HG02870 (cell line): ENCODE data around the gene NOSTRIN.
"Not testable (repeated sequence)": the region's sequence is repeated elsewhere in the genome, so short reads cannot be mapped to it uniquely, and the experiment has no call there.

ENCODE experiments used
- ATAC-seq: cut with Tn5 transposase; IDR thresholded peaks from one replicate; pipeline ENCODE4 v1.9.1; 2021; ENCODE audit warnings: mild to moderate bottlenecking, moderate library complexity; ENCODE audit not compliant: unreplicated experiment

NOSTRIN gene

DNA sequence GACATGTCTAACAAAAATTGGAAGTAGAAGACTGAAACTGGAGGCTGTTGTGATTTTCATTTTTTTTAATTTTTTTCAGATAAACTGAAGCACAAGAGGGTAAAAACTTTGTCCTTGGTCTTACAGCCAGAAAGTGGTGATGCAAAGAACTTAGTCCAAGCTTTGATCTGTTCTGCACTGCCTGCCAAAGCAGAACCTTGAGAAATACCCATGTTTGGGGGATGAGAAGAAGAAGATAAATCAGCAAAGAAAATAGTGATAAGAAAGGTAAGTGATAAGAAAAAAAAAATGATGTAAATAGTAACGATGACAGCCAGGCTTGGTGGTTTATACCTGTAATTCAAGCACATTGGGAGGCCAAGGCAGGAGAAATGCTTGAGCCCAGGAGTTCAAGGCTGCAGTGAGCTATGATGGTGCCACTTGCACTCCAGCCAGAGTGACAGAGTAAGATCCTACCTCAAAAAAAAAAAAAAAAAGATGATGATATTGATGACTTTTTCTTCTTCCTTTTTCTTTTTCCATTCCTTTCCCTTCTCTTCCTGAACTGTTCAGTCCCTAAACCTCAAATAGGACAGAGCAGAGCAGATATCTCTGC, 14.6 kb upstream of the NOSTRIN start:
- no peak for ATAC-seq

DNA sequence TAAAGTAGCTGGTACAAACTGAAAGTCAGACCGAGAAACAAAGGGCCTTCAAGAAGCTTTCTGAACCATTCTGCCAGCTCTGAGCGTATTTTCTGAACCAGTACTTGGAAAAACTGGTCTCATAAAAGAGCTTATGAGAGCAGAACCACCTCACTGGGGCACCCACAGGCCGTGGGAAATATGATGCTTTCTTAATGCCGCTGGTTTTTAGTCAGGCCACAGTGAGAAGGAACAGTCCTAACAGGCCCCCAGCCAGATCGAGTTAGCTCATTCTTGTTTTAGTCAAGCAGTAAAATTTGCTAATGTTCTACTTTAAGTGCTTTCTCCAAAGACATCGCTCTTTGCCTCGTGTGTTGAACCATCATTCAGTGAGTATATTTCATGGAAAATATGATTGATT, 12.7 kb upstream of the NOSTRIN start:
- no peak for ATAC-seq

DNA sequence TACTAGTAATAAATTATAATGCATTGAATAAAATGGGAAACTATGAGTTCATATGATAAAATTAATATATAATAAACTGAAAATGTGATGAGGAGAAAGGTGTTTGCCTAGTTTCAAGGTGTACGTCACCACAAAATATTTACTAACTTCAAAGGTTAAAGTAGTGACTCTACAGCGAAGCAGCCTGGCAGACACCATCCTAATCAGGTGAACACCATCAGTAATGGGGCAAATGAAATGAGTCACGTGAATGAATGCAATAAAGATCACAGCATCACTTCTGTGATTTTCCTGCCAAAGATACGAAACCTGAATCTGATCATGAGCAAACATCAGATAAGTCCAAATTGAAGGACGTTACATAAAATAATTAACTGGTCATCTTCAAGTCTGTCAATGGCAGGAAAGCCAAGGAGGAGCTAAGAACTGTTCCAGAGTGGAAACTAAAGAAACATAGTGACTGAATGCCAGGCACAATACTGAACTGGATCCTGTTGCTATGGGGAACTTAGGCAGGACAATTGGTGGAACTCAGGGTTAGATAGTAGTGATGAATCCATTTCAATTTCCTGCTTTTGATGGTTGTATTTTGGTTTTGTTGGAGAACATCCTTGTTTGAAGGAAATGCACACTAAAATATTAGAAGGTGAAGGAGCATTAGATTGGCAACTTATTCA, 12.1 kb upstream of the NOSTRIN start:
- ATAC-seq = no peak

DNA sequence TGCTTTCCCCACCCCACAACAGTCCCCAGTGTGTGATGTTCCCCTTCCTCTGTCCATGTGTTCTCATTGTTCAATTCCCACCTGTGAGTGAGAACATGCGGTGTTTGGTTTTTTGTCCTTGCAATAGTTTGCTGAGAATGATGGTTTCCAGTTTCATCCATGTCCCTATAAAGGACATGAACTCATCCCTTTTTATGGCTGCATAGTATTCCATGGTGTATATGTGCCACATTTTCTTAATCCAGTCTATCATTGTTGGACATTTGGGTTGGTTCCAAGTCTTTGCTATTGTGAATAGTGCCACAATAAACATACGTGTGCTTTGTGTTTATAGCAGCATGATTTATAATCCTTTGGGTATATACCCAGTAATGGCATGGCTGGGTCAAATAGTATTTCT, 11.3 kb upstream of the NOSTRIN start:
- not testable (repeated sequence) for ATAC-seq

DNA sequence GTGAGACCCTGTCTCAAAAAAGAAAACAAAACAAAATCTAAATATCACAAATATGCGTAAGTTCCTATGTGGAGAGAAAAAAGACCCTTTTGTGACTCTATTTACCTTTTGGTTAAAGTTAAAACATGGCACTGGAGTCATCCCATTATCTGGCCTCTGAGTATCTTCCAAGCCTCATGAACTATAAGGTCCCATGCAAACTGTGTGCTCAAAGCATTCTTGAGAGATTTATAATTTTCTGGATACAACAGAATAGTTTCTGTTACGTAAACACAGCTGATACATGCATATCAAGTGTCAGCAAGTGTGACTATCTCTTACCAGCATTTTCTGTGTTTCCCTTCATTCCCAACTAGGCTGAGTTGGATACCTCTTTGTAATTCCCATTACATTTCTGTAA, 8.8 kb upstream of the NOSTRIN start:
- ATAC-seq = no peak

DNA sequence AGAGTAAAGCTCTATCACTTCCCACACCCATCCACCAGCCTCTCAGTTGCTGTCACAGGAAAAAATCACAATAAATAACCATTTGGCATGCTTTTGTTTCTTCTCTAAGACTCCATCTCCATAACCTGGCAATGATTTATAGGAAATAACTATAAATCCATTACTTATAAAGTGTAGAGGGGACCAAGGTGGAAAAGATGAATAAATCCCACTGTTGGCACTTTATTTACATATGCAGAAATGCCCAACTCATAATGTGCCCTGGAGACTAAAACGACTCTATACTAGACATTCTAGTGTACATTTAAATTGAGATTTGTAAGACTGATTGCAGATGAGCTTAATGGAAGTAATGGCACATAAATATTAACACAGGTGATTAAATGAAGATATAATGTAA, 7.5 kb upstream of the NOSTRIN start:
- ATAC-seq = no peak

DNA sequence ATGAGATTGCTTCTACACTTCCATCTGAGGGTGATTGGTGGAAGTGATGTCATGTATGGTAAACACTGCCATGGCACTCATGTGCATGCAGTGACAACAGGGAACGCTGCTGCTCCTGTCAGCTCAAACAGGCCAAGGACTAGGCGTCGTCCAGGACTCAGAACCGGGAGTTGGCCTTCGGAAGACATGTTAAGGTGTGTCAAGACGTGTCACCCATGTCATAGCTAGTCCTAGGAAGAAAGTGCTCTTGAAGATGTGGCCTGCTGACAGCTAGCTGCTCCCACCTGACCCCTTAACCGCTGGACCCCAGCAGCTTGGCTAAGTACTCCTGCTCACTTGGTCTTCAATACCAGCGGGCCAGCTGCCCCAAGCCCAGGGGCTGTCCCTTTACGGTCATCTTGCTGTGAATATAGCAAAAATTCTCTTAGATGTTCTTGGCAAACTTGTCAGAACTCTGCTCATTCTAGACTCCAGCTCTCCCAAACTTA, 6.3 kb upstream of the NOSTRIN start:
- ATAC-seq = no peak

DNA sequence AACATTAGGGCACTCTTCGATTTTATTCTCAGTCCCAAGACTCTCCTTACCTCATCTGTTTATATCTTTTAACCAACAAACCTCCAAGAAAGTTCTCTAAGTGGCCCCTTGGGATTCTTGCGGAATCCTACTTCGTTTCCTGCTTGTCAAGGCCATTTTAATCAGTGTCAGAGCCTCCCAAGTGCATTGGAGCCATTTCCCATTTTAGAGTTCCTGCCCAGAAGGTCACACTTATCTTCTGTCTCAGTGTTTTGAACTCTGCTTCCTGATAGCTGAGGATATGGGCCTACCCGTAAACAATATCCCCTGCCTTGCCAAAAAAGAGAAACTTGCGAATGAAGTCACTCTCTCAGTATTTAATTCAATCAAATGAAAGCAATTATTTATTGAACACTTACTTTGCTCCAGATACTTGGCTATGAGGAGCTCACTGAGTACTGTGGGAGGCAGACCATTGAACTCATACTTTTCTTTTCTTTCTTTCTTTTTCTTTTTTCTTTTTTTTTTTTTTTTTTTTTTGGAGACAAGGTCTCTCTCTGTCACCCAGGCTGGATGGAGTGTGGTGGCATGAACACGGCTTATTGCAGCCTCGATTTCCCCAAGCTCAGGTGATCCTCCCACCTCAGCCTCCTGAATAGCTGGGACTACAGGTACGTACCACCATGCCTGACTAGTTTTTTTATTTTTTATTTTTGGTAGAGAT, 5.7 kb upstream of the NOSTRIN start:
- no peak for ATAC-seq

DNA sequence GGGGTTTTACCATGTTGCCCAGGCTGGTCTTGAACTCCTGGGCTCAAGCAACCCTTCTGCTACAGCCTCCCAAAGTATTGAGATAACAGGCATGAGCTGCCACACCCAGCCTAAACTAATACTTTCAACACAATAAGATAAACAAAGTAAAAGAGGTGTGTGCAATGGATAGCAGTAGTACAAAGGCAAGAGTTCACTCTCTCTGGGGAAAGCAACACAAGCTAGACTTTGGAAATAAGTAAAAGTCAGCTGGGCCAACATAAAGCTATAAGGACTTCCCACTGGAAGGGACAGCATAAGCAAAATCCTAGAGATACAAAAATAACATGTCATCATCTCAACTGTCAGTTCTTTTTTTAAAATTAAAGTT, 5.2 kb upstream of the NOSTRIN start:
- ATAC-seq = no peak

DNA sequence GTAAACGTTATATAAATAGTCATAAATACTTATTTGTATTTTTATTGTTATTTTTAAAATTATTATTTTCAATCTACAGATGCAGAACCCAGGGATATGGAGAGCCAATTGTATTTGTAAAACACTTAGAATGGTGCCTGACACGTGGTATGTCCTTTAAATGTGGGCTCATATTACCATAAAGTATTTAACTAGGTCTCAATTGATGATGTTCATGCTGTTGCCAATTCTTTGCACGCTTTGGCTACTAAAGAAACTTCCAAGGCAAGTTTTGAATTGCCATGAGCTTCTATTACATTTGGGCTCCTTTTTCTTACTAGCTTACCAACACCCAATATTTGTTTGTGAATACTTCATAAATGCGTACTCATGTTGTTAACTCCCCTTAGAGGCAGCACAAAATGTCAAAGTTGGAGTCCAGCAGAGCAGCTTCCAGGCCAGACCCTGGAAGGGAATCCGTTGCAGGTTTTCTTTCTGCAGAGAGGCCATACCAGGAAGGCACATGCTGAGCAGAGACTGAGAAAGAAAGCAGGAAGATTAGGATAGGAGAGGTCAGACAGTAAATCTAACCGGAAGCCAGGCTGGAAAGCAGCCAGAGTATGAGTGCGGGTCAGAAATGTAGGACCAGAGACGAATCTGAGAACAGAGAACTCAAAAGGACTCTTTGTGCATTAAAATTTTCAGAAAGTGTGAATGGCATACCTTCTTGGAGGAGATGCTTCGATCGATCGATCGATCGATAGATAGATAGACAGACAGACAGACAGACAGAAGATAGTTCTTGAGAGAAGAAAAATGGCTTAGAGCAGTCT, 4.2 kb upstream of the NOSTRIN start:
- no peak for ATAC-seq

DNA sequence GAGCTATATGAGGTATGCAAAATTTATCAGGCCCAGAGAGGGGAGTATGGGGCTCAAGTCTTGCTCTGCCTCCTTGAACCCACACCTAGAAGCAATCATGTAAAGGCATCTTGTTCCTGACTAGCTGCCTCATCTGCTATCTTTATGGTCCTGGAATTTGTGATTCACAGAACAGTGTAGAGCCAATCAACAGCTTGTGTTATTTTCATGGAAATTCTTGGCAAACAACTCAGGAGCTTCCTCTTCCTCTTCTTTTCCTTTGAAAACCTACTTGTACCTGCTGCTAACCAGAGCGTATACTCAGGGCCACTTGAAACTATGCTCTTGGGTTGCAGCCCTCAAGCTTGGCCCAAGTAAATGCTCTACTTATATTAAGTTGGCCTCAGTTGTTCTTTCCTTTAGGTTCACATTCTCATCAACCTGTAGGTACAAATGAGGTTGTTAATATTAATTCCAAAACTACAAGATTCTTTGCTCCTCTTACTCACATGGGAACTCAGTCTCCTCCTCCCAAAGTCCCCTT, 3.5 kb upstream of the NOSTRIN start:
- ATAC-seq = no peak

DNA sequence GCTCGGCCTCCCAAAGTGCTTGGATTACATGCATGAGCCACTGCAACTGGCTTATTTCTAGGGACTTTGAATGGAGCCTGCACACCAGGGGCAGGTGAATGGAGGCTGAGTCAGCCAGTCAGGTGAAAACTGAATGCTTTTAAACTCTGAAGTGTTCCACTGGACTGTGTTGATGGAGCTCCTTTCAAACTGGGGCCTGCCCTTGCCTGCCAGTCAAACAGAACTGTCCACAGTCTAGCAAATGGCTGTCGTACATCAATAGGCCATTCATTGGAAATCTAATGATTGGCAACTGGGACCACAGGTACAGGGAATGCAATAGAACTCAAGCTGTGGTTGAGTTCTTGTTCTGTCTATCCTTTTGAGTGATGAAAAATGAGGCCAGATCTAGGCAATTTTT, 966 bp upstream of the NOSTRIN start:
- no peak for ATAC-seq

DNA sequence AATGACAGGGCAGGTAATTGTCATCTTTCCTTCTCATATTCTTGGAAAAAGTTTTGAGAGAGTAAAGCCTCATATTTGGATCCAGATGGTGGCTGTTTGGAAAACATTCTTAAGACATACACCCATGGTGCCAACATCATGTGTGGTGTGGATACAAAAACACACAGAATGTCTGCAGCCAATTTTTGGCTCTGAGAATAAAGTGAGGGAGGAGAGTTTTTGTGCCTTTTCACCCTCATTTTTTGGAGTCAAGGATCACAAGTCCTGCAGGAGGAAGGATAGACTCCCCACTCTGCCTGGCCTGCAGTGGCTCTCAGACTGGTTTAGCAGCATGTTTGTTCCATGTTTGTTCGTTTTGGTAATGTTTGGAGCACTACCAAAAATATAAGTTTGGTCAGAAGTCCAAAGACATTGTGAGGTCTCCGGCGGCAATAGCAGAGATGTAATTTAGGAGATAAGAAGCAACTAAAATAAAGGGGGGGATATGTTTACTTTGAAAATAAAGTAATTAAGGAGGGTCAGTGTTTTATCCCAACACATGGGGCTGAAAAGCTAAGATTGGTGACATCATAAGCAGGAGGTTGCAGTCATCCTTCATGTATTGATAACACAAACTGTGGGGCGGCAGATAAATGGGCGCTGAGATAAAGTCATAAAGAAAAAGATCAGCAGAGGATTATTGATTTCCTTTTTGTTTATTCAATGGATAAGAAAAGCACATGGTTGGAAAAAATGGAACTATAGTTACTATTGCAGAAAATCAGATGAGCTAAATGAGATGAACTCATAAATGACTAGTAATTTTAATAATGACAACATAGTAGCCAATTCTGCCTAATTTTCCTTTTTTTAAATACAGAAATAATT, 655 bp downstream of the NOSTRIN start:
- ATAC-seq = no peak

DNA sequence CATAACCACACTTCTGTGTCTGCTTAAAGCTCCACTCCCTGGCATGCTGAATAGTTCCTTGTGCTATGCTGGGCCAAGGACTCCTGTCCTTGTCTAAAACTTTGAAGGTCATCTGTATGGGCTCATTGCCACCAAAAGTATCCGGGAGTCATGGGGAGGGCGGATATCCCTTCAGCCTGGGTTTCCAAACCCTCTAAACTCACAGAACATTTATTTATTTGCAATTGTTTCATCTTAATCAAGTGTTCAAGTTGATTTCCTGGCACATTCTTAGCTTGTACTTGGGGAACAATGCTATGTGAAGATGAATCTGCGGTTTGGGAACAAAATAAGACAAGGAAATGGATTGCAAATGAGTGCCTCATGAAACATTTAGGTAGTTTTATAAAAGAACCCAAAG, 1.8 kb downstream of the NOSTRIN start:
- no peak for ATAC-seq

DNA sequence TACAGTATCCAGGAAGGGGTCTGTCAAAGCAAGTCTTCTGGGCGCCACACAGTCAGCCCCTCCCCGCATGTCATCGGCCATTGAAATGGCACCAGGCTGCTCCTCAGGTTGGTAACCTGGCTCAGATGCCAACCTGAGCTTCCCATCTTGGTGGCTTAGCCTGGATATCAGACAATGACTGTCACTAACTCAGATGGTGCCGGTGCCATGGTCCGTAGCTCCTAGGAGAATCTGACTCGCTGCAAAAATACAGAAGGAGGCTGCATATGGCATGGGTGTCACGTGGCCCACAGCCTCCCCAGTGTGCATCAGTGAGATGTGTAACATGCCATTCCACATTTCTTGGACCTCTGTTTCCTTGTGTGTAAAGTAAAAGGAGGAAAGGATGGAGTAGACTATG, 3.2 kb downstream of the NOSTRIN start:
- no peak for ATAC-seq

DNA sequence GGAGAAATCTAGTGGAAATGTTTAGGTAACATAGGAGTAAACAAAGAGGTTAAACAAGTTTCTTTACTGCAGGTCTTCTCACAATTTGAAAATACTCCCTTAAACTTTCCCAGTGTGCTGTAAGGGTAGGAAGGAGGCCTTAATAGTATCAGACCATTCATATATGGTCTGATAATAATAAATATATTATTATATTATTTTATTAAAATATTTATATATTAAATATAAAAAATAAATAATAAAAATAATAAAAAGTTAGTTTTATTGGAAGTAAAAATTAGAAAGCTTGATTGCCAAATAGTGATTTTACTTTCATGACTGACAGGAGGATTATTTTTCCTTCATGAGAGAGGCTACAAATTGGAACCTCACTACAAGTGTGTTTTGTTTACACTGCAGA, 7.1 kb downstream of the NOSTRIN start:
- no peak for ATAC-seq

DNA sequence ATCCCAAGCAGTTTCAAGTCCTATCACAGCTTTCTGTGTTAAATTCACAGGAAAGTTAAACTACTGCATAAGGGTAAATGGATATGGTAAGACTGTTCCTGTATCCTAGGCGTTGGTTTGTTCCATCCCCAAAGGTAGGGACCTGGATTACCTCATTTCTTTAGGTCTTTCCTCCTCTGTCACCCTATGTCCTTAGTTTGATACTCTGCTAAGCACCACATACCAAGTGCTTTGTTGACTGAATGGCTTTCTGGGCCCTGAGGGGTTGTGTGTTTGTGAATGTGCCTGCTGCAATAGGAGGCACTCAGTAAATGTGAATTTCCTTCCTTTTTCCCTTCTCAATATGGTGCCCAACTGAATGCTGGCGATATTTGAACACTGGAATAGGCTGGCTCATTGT, 7.8 kb downstream of the NOSTRIN start:
- no peak for ATAC-seq

DNA sequence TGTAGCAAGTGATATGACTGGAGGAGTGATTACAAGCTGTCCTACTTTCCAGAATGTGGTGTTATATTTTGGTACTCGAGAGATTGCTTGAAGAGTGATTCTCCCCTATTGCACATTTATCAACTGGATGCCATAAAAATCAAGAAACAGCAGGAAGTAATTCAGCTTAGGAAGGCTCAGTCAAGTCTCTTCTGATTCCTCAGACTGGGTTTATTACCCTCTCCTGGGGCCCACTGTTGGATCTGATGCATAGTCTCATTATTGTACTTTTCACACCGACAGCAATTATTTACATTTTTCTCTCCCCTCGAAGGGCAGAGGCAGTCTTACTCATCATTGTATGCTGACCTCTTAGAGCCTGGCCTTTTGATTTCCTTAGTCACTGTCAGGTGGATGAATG, 9.3 kb downstream of the NOSTRIN start:
- ATAC-seq = no peak

DNA sequence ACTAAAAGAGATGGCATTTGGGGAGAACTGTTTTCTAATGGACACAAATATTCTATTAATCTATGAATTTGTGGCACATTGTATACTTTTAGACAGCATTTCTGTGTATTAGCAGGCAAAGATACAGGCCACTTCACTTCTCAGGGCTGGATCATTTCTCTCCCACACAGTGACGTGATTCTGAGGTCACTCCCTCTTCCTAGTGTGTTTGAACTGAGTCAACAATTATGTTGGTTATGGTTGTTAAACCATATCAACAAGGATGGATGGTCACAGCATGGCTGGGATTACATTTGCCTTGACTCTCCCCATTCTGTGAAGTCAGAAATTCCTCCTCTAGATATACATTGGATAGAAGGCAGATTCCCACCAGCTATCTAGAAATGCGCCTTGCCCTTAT, 11.6 kb downstream of the NOSTRIN start:
- ATAC-seq = no peak
